Motor neuron (in vitro differentiated cells): Measurements from ENCODE around the gene IFT172. TPM values are rescaled to one million over a fixed set of nuclear protein-coding genes. Genes with fewer than 3 reads are reported as not detected.
"Not testable (repeated sequence)": the region's sequence is repeated elsewhere in the genome, so short reads cannot be mapped to it uniquely, and the experiment has no call there.

Experiments
- ATAC-seq, 8 experiments: fragments of 200-7000 bp; cut with Tn5 transposase; replicated peaks in 6 of 8; 2 replicates each; pipeline ENCODE4 v1.8.0; 2021; ENCODE audit warnings: mild to moderate bottlenecking in 8 of 8, moderate library complexity in 8 of 8
- H3K27ac ChIP-seq, 2 donors: fragments of 250-450 bp; sonication (Bioruptor Pico); 2 replicates each; pipeline ENCODE4 v1.9.0; 2021; ENCODE audit warnings: antibody characterized with exemption in 2 of 2, mild to moderate bottlenecking in 2 of 2, moderate library complexity in 1 of 2
- H3K4me1 ChIP-seq, 2 donors: fragments of 250-450 bp; sonication (Bioruptor Pico); replicated peaks in 1 of 2; 2 replicates each; pipeline ENCODE4 v1.6.1; 2021; ENCODE audit warnings: antibody characterized with exemption in 2 of 2, mild to moderate bottlenecking in 2 of 2, moderate library complexity in 1 of 2
- H3K4me3 ChIP-seq, 5 donors: fragments of 250-450 bp; sonication (Bioruptor Pico); 2 replicates each; pipeline ENCODE4 v1.9.0; 2021; ENCODE audit warnings: antibody characterized with exemption in 5 of 5, mild to moderate bottlenecking in 5 of 5, moderate library complexity in 4 of 5
- WGBS, 10 experiments: fragments of 450-650 bp; shearing (Covaris generic); methylation state at CpG; one replicate each; pipeline ENCODE4 v1.0.0; 2022; 5-methylcytosine and 5-hydroxymethylcytosine counted together
- in situ Hi-C, 9 experiments: fragments of 400-800 bp; cut with MboI; loops; one replicate each; pipeline ENCODE4 v1.15.0; 2021; ENCODE audit warnings: low sequenced_read_pairs in 9 of 9, low pct_unique_long_range_greater_than_20kb in 2 of 9; ENCODE audit not compliant: unreplicated experiment in 9 of 9
- total RNA-seq, 8 experiments: library from RNA; unstranded; fragments of 300-600 nt; gene quantifications; 2 replicates each; pipeline versions ENCODE4 v1.2.3 to v1.2.4, GENCODE V29; 2022

Gene IFT172
- 10 to 100 TPM; 16.8 to 44.0 (median 24.7) TPM for total RNA-seq

GRCh38 chr2:27489498-27490397, at the start of gene IFT172:
Gene IFT172, minus strand, starts transcription at chr2:27489743. Its CDS starts 90 bp downstream, at chr2:27489653.
- in situ Hi-C loops: no loop called here
- WGBS, 10 experiments: 5 to 67% (median 14%) methylated on average over 2 to 27 of the region's 43 CpGs; no CpG with 5 or more reads in 1 of the 10 experiments
- ATAC-seq: peak; percentile 85 to 95 (median 92)
- peak within 1 kb of the TSS; percentile 62 to 74 for H3K27ac ChIP-seq
- H3K4me1 ChIP-seq: peaks cover 0 to 5% of the 10 kb centered on the region in 2 donors
- peak within 1 kb of the TSS; percentile 47 to 54 (median 50) for H3K4me3 ChIP-seq

- WGBS, 10 experiments: 76% methylated on average over 3 of the region's 6 CpGs; no CpG with 5 or more reads in 9 of the 10 experiments
- H3K4me3 ChIP-seq, H3K27ac ChIP-seq, in situ Hi-C loops, ATAC-seq, H3K4me1 ChIP-seq: not testable (repeated sequence)
Measured at GRCh38 chr2:27538839-27539450, 49.4 kb upstream of the IFT172 start.

GRCh38 chr2:27537287-27537686, 47.7 kb upstream of the IFT172 start:
- Histone ChIP-seq H3K27ac (no peak overlapping the region), H3K4me1 (no peaks in the 10 kb centered on the region), H3K4me3 (no peak overlapping the region)
- WGBS, 10 experiments: 57 to 89% (median 78%) methylated on average over 1 to 3 of the region's 4 CpGs; no CpG with 5 or more reads in 3 of the 10 experiments
- in situ Hi-C loops: no loop called here
- ATAC-seq: no peak

- Histone ChIP-seq H3K27ac (no peak overlapping the region), H3K4me1 (no peaks in the 10 kb centered on the region), H3K4me3 (no peak overlapping the region)
- WGBS, 10 experiments: 0 to 100% (median 82%) methylated on average over 1 to 2 of the region's 2 CpGs; no CpG with 5 or more reads in 1 of the 10 experiments
- peak in 3 of 8 experiments; percentile 73 to 92 (median 79) for ATAC-seq
- in situ Hi-C loops: no loop called here
Measured at GRCh38 chr2:27531983-27532382, 42.4 kb upstream of the IFT172 start.

GRCh38 chr2:27527182-27527581, 37.6 kb upstream of the IFT172 start:
- no peak overlapping the region for H3K27ac ChIP-seq
- ATAC-seq: no peak
- in situ Hi-C loops: no loop called here
- H3K4me3 ChIP-seq: no peak overlapping the region
- 0 to 83% (median 44%) methylated on average over 1 to 3 of the region's 3 CpGs; no CpG with 5 or more reads in 1 of the 10 experiments for WGBS, 10 experiments
- no peaks in the 10 kb centered on the region for H3K4me1 ChIP-seq

- 65 to 90% (median 80%) methylated on average over 1 to 7 of the region's 7 CpGs; no CpG with 5 or more reads in 1 of the 10 experiments for WGBS, 10 experiments
- ATAC-seq: no peak
Measured at GRCh38 chr2:27522400-27522945, 32.9 kb upstream of the IFT172 start.

GRCh38 chr2:27520316-27520715, 30.8 kb upstream of the IFT172 start:
- in situ Hi-C loops: no loop called here
- H3K4me3 ChIP-seq: no peak overlapping the region
- no peak for ATAC-seq
- H3K4me1 ChIP-seq: no peaks in the 10 kb centered on the region
- H3K27ac ChIP-seq: no peak overlapping the region
- 67 to 100% (median 95%) methylated on average over 1 to 2 of the region's 2 CpGs; no CpG with 5 or more reads in 2 of the 10 experiments for WGBS, 10 experiments

More at GRCh38 chr2:27522400-27522945, 32.9 kb upstream of the IFT172 start:
- in situ Hi-C loops: no loop called here
- H3K4me1 ChIP-seq: no peaks in the 10 kb centered on the region
- H3K27ac ChIP-seq: no peak overlapping the region
- H3K4me3 ChIP-seq: no peak overlapping the region

GRCh38 chr2:27518782-27519113, 29.2 kb upstream of the IFT172 start:
- Histone ChIP-seq H3K27ac (no peak overlapping the region), H3K4me3 (no peak overlapping the region), H3K4me1 (no peaks in the 10 kb centered on the region)
- no peak for ATAC-seq
- in situ Hi-C loops: no loop called here
- 57 to 87% (median 83%) methylated on average over 1 to 3 of the region's 4 CpGs; no CpG with 5 or more reads in 7 of the 10 experiments for WGBS, 10 experiments

- no peak overlapping the region for H3K4me3 ChIP-seq
- H3K27ac ChIP-seq: no peak overlapping the region
- WGBS, 10 experiments: 40 to 93% (median 68%) methylated on average over 1 to 3 of the region's 5 CpGs; no CpG with 5 or more reads in 2 of the 10 experiments
- H3K4me1 ChIP-seq: no peaks in the 10 kb centered on the region
- ATAC-seq: no peak
- in situ Hi-C loops: no loop called here
Measured at GRCh38 chr2:27518113-27518781, 28.7 kb upstream of the IFT172 start.

- Histone ChIP-seq H3K4me1 (no peaks in the 10 kb centered on the region), H3K27ac (no peak overlapping the region), H3K4me3 (no peak overlapping the region)
- in situ Hi-C loops: no loop called here
- WGBS, 10 experiments: 8 to 69% (median 38%) methylated on average over 1 to 6 of the region's 6 CpGs
- ATAC-seq: peak in 3 of 8 experiments; percentile 55 to 96 (median 89)
Measured at GRCh38 chr2:27509326-27509725, 19.8 kb upstream of the IFT172 start.

- ATAC-seq: no peak
- Histone ChIP-seq H3K4me3 (no peak overlapping the region), H3K27ac (no peak overlapping the region), H3K4me1 (no peaks in the 10 kb centered on the region)
- in situ Hi-C loops: no loop called here
- WGBS, 10 experiments: 0 to 92% (median 55%) methylated on average over 1 to 3 of the region's 4 CpGs; no CpG with 5 or more reads in 3 of the 10 experiments
Measured at GRCh38 chr2:27507293-27507692, 17.8 kb upstream of the IFT172 start.

GRCh38 chr2:27506587-27506986, 17.0 kb upstream of the IFT172 start:
- no peak overlapping the region for H3K27ac ChIP-seq
- H3K4me1 ChIP-seq: no peaks in the 10 kb centered on the region
- in situ Hi-C loops: no loop called here
- no peak overlapping the region for H3K4me3 ChIP-seq
- WGBS, 10 experiments: 20 to 86% (median 49%) methylated on average over 1 to 4 of the region's 6 CpGs; no CpG with 5 or more reads in 4 of the 10 experiments
- ATAC-seq: no peak
